ENCODE results near the gene FEM1A.
"Not testable (repeated sequence)": the region's sequence is repeated elsewhere in the genome, so short reads cannot be mapped to it uniquely, and the experiment has no call there.

- not testable (repeated sequence) for TF ChIP-seq CTCF, POLR2A (IDR thresholded peaks at IDR 0.05)
Observed at GRCh38 chr19:4745175-4745574, 46.4 kb upstream of the FEM1A start.
